GM06990 (cell line): Measurements from ENCODE around the gene TBRG4.

Experiments used
- DNase-seq: peaks from one replicate; pipeline ENCODE4 v3.0.0-alpha.2; 2011; ENCODE audit not compliant: insufficient read length; ENCODE audit errors: extremely low read depth
- H3K27me3 ChIP-seq: replicated peaks from 2 replicates; pipeline ENCODE4 v1.6.0; 2011; ENCODE audit warnings: low read length; ENCODE audit not compliant: control insufficient read depth, insufficient read depth
- H3K36me3 ChIP-seq: 2 replicates; pipeline ENCODE4 v1.5.1; 2011; ENCODE audit warnings: low read length; ENCODE audit not compliant: control insufficient read depth, insufficient read depth
- H3K4me3 ChIP-seq: replicated peaks from 2 replicates; pipeline ENCODE4 v1.5.1; 2011; ENCODE audit warnings: low read depth, mild to moderate bottlenecking, control low read depth, low read length
- CTCF ChIP-seq: IDR thresholded peaks from 2 replicates; pipeline ENCODE4 v1.5.1; 2011; ENCODE audit warnings: low read length, control low read depth, mild to moderate bottlenecking, inconsistent platforms; ENCODE audit not compliant: insufficient read depth, poor library complexity, severe bottlenecking

The TBRG4 gene

GRCh38 chr7:45147858-45148652, 36.6 kb upstream of the TBRG4 start:
- H3K27me3 ChIP-seq: no peaks in the 10 kb centered on the region; the same call in 1 of the 2 replicates
- TF ChIP-seq CTCF: no peak

GRCh38 chr7:45146531-45147379, 35.3 kb upstream of the TBRG4 start:
- H3K36me3 ChIP-seq: no peaks in the 10 kb centered on the region
- DNase-seq: no peak
- no peak overlapping the region for H3K4me3 ChIP-seq
- peak; percentile 10 for TF ChIP-seq CTCF
- no peaks in the 10 kb centered on the region; the same call in 1 of the 2 replicates for H3K27me3 ChIP-seq

More at GRCh38 chr7:45147858-45148652, 36.6 kb upstream of the TBRG4 start:
- Histone ChIP-seq H3K4me3 (no peak overlapping the region), H3K36me3 (no peaks in the 10 kb centered on the region)
- no peak for DNase-seq

- no peaks in the 10 kb centered on the region for H3K36me3 ChIP-seq
- no peak overlapping the region for H3K4me3 ChIP-seq
- no peak for DNase-seq
- no peaks in the 10 kb centered on the region; the same call in 1 of the 2 replicates for H3K27me3 ChIP-seq
- no peak for TF ChIP-seq CTCF
Measured at GRCh38 chr7:45145881-45146280, 34.4 kb upstream of the TBRG4 start.

- DNase-seq: no peak
- H3K36me3 ChIP-seq: no peaks in the 10 kb centered on the region
- H3K4me3 ChIP-seq: no peak overlapping the region
- no peaks in the 10 kb centered on the region; the same call in 1 of the 2 replicates for H3K27me3 ChIP-seq
- TF ChIP-seq CTCF: no peak
Measured at GRCh38 chr7:45143616-45144015, 32.1 kb upstream of the TBRG4 start.

GRCh38 chr7:45140827-45141226, 29.3 kb upstream of the TBRG4 start:
- DNase-seq: no peak
- no peaks in the 10 kb centered on the region for H3K36me3 ChIP-seq
- H3K27me3 ChIP-seq: no peaks in the 10 kb centered on the region
- H3K4me3 ChIP-seq: peak overlapping the region; percentile 45
- TF ChIP-seq CTCF: no peak
